Hypothalamus (tissue), 51 donors: ENCODE results near the gene UCMA.
"Not testable (repeated sequence)": the region's sequence is repeated elsewhere in the genome, so short reads cannot be mapped to it uniquely, and the experiment has no call there.

Experiments used
- DNase-seq, 51 donors: peaks; one replicate each; lab custom pipeline; 2025; lab: John Stamatoyannopoulos, UW

Gene UCMA

GRCh38 chr10:13234736-13235135 is 562 bp upstream of the UCMA start:
- not testable (repeated sequence) for DNase-seq

GRCh38 chr10:13233358-13233757 is 816 bp downstream of the UCMA start:
- DNase-seq, result no peak

- no peak for DNase-seq
Measured at GRCh38 chr10:13231808-13232207, 2.4 kb downstream of the UCMA start.

- DNase-seq, result no peak
Measured at GRCh38 chr10:13231190-13231589, 3.0 kb downstream of the UCMA start.

GRCh38 chr10:13227031-13227430 is 7.1 kb downstream of the UCMA start:
- DNase-seq, result no peak

- no peak for DNase-seq
Measured at GRCh38 chr10:13225601-13226000, 8.6 kb downstream of the UCMA start.

GRCh38 chr10:13224210-13224995 is 9.8 kb downstream of the UCMA start:
- no peak for DNase-seq

- no peak for DNase-seq
Measured at GRCh38 chr10:13223241-13223640, 10.9 kb downstream of the UCMA start.

- no peak for DNase-seq
Measured at GRCh38 chr10:13222566-13222965, 11.6 kb downstream of the UCMA start.

- no peak for DNase-seq
Measured at GRCh38 chr10:13222151-13222550, 12.0 kb downstream of the UCMA start.

- no peak for DNase-seq
Measured at GRCh38 chr10:13221572-13221971, 12.6 kb downstream of the UCMA start.

GRCh38 chr10:13219685-13220670 is 14.2 kb downstream of the UCMA start:
- peak in 1 of 51 donors; percentile 3 for DNase-seq

- DNase-seq, result no peak
Measured at GRCh38 chr10:13218878-13219277, 15.3 kb downstream of the UCMA start.

- no peak for DNase-seq
Measured at GRCh38 chr10:13213163-13213562, 21.0 kb downstream of the UCMA start.

- no peak for DNase-seq
Measured at GRCh38 chr10:13206546-13207443, 27.4 kb downstream of the UCMA start.

GRCh38 chr10:13206091-13206490 is 28.1 kb downstream of the UCMA start:
- no peak for DNase-seq

GRCh38 chr10:13201132-13201531 is 33.0 kb downstream of the UCMA start:
- DNase-seq, result no peak

GRCh38 chr10:13195016-13195415 is 39.2 kb downstream of the UCMA start:
- DNase-seq, result no peak

- DNase-seq, result no peak
Measured at GRCh38 chr10:13193637-13194036, 40.5 kb downstream of the UCMA start.

GRCh38 chr10:13191362-13191761 is 42.8 kb downstream of the UCMA start:
- no peak for DNase-seq

- DNase-seq, result no peak
Measured at GRCh38 chr10:13190816-13191215, 43.4 kb downstream of the UCMA start.
